Suprapubic skin (tissue), 4 donors: ENCODE results near the gene SNRK.

Source experiments
- EP300 ChIP-seq: sonication (generic); formaldehyde crosslinking; IDR thresholded peaks from one replicate; pipeline ENCODE4 v1.6.1; 2017; ENCODE audit warnings: antibody characterized with exemption
- POLR2A ChIP-seq, 2 donors: fragments of 450-650 bp; IDR thresholded peaks; one replicate each; pipeline ENCODE4 v1.6.1; 2017; ENCODE audit warnings: antibody characterized with exemption in 2 of 2, mild to moderate bottlenecking in 2 of 2, moderate library complexity in 2 of 2
- POLR2AphosphoS5 ChIP-seq, 3 donors: sonication (generic); formaldehyde crosslinking; IDR thresholded peaks; one replicate each; pipeline ENCODE4 v1.6.1; 2017; ENCODE audit warnings: antibody characterized with exemption in 3 of 3
- TF ChIP-seq, protein P1 (sequence below), 2 donors: fragments of 200-600 bp in 1 of 2; fragments of 450-650 bp in 1 of 2; sonication (generic) in 1 of 2; IDR thresholded peaks; one replicate each; pipeline ENCODE4 v1.5.1; 2016 to 2019; ENCODE audit warnings: antibody characterized with exemption in 2 of 2, mild to moderate bottlenecking in 1 of 2, moderate library complexity in 1 of 2

DNA sequence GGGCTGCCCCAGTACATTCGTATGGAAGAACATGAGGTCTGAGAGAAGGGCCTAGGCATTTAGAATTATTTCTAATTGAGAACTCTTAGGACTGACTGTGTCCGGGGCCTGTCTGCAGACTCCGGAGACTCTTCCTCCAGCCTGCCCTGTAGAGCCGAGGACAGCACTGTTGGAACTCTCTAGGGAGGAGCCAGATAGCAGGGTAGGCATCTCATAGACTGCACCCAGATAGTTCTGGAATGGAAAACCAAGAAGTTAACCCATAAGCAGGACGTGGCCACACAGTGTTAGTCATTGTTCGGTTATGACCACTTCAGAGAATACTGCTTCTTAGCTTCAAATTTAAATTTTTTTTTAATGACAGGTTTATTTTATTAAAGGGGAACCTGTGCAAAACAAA is 59.5 kb downstream of the SNRK start:
- TF ChIP-seq, protein P1, sequence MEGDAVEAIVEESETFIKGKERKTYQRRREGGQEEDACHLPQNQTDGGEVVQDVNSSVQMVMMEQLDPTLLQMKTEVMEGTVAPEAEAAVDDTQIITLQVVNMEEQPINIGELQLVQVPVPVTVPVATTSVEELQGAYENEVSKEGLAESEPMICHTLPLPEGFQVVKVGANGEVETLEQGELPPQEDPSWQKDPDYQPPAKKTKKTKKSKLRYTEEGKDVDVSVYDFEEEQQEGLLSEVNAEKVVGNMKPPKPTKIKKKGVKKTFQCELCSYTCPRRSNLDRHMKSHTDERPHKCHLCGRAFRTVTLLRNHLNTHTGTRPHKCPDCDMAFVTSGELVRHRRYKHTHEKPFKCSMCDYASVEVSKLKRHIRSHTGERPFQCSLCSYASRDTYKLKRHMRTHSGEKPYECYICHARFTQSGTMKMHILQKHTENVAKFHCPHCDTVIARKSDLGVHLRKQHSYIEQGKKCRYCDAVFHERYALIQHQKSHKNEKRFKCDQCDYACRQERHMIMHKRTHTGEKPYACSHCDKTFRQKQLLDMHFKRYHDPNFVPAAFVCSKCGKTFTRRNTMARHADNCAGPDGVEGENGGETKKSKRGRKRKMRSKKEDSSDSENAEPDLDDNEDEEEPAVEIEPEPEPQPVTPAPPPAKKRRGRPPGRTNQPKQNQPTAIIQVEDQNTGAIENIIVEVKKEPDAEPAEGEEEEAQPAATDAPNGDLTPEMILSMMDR (IDR thresholded peaks at IDR 0.05): no peak
- no peak for TF ChIP-seq POLR2A (IDR thresholded peaks at IDR 0.05)
- no peak for TF ChIP-seq POLR2AphosphoS5 (IDR thresholded peaks at IDR 0.05)
- TF ChIP-seq EP300: no peak
